GM21423 (cell line): ENCODE measurements around the gene PCDHB7.
"Not testable (repeated sequence)": the region's sequence is repeated elsewhere in the genome, so short reads cannot be mapped to it uniquely, and the experiment has no call there.

ENCODE experiments used
- ATAC-seq: cut with Tn5 transposase; IDR thresholded peaks from one replicate; pipeline ENCODE4 v1.9.1; 2021; ENCODE audit warnings: mild to moderate bottlenecking, moderate library complexity; ENCODE audit not compliant: unreplicated experiment

PCDHB7 gene

GRCh38 chr5:141223112-141223783 is 50.8 kb downstream of the PCDHB7 start, which contains the start of gene PCDHB14:
TSS of gene PCDHB14 (plus strand) at chr5:141223343. CDS start at chr5:141223506, 163 bp downstream.
- no peak for ATAC-seq

- not testable (repeated sequence) for ATAC-seq
Measured at GRCh38 chr5:141224844-141225243, 52.4 kb downstream of the PCDHB7 start.

- ATAC-seq = not testable (repeated sequence)
Measured at GRCh38 chr5:141225421-141225820, 53.0 kb downstream of the PCDHB7 start.
